Measurements from ENCODE around the gene RAF1.
"Not testable (repeated sequence)": the region's sequence is repeated elsewhere in the genome, so short reads cannot be mapped to it uniquely, and the experiment has no call there.

Gene RAF1

GRCh38 chr3:12545473-12545791 lies 118.5 kb downstream of the RAF1 start, which contains the start of gene MKRN2OS:
Gene MKRN2OS, minus strand, starts transcription at chr3:12545499. Its CDS starts 35 bp downstream, at chr3:12545464.
- intact Hi-C loops (cut with DNase I), result no loop called here
- no peak for DNase-seq

- intact Hi-C loops (cut with DNase I), result no loop called here
- DNase-seq, result no peak
Measured at GRCh38 chr3:12544652-12545472, 119.1 kb downstream of the RAF1 start.

DNA sequence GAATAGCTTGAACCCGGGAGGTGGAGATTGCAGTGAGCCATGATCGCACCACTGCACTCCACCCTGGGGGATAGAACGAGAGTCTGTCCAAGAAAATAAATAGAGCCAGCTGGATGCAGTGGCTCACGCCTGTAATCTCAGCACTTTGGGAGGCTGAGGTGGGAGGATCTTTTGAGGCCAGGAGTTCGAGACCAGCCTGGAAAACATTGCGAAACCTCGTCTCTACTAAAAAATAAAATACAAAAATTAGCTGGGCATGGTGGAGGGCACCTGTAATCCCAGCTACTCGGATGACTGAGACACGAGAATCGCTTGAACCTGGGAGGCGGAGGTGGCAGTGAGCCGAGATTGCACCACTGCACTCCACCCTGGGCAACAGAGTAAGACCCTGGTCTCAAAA lies 120.4 kb downstream of the RAF1 start:
- intact Hi-C loops (cut with DNase I); DNase-seq: not testable (repeated sequence)

DNA sequence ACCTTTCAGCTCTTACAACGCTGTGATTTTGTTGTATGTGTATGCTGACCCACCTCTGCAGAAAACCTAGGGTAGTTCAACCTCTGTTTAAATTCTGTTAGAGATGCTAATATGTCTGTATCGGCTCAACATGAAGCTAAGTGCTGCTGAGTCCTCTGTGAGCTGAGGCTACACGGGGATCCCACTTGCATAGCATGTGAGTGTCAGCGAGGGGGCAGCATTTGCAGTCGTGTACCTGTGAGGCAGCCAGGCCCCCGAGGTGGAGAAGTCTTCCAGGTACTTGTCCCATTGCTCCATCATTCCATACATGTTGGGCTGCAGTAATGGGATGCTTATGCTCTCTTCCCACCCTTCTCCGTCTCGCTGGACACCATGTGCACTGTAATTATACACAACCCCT lies 122.3 kb downstream of the RAF1 start:
- peak in 16 of 42 donors; percentile 15 to 56 (median 32) for DNase-seq
- intact Hi-C loops (cut with DNase I), result no loop called here

DNA sequence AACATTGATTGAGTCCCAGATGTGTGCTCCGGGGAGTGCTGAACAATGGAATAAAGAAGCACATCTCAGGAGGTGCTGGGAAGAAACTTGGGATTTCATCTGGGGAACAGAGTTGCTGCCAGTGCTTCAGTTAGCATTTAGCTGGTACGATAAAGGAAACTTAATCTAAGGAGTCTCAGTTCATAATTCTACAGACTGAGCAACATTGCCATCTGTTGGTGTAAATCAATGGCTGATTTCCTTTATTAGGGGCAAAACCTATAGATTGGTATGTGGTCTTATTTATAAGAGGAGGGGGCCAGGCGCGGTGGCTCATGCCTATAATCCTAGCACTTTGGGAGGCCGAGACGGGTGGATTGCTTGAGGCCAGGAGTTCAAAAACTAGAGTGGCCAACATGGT lies 127.5 kb downstream of the RAF1 start:
- intact Hi-C loops (cut with DNase I), result no loop called here
- no peak for DNase-seq

Measured in head of caudate nucleus (tissue), 42 donors.